ENCODE results near the gene TMEM151A. TPM values are rescaled to one million over a fixed set of nuclear protein-coding genes. Genes with fewer than 3 reads are reported as not detected.

Gene TMEM151A
- total and polyA plus RNA-seq, 5 experiments from 2014 or later, result 0.13 TPM; not detected in 4

- DNase-seq (peak in 2 of 10 donors; percentile 37 to 40), ATAC-seq (peak in 1 of 2 donors; percentile 13)
- peak overlapping the region in 8 of 10 donors; percentile 32 to 93 (median 78) for H3K27ac Mint-ChIP-seq
- H3K9me3 Mint-ChIP-seq, result no peaks in the 10 kb centered on the region
- H3K4me1 Mint-ChIP-seq, result peaks cover 12 to 58% (median 41%) of the 10 kb centered on the region in 4 donors
- peak overlapping the region; percentile 48 to 80 (median 66) for H3K4me3 Mint-ChIP-seq
- H3K36me3 Mint-ChIP-seq, result peaks cover under 1 to 29% (median 2%) of the 10 kb centered on the region in 3 donors
- POLR2A ChIA-PET, result interaction anchor here (0.6 to 11.2 kb wide), 4 partner anchors 9 to 963 kb away, joined by 3 to 102 read pairs (median 4); partner anchors contain the start of genes RAB1B and YIF1A
- H3K27me3 Mint-ChIP-seq, result peaks cover 0 to 3% (median 0%) of the 10 kb centered on the region in 5 donors
These were observed 13.2 kb upstream of the TMEM151A start for GRCh38 chr11:66278363-66279091.

- Mint-ChIP-seq H3K4me3 (peak overlapping the region; percentile 22 to 80 (median 60)), H3K27ac (peak overlapping the region in 8 of 10 donors; percentile 69 to 97 (median 78)), H3K27me3 (peaks cover 0 to 3% (median 0%) of the 10 kb centered on the region in 5 donors), H3K9me3 (no peaks in the 10 kb centered on the region), H3K4me1 (peaks cover 9 to 53% (median 41%) of the 10 kb centered on the region in 4 donors), H3K36me3 (peaks cover 0 to 23% (median 2%) of the 10 kb centered on the region in 3 donors)
- POLR2A ChIA-PET, result interaction anchor here (0.6 to 11.2 kb wide), 4 partner anchors 8 to 964 kb away, joined by 3 to 102 read pairs (median 4); partner anchors contain the start of genes RAB1B and YIF1A
- DNase-seq, result no peak
- ATAC-seq, result no peak
These were observed 12.5 kb upstream of the TMEM151A start for GRCh38 chr11:66279092-66279734.

GRCh38 chr11:66280428-66280827 is 11.3 kb upstream of the TMEM151A start:
- Mint-ChIP-seq H3K36me3 (peaks cover 0 to 14% (median 2%) of the 10 kb centered on the region in 3 donors), H3K4me1 (peaks cover 9 to 51% (median 43%) of the 10 kb centered on the region in 4 donors), H3K27me3 (peaks cover 0 to 3% (median 0%) of the 10 kb centered on the region in 5 donors), H3K4me3 (no peak overlapping the region), H3K27ac (peak overlapping the region in 3 of 10 donors; percentile 35 to 97 (median 95)), H3K9me3 (no peaks in the 10 kb centered on the region)
- POLR2A ChIA-PET, result interaction anchor here (1.1 to 11.2 kb wide), 2 partner anchors 12 to 37 kb away, joined by 4 to 102 read pairs; partner anchors contain the start of genes CD248 and RAB1B
- ATAC-seq (no peak), DNase-seq (no peak)

- H3K27me3 Mint-ChIP-seq, result peaks cover 0 to 3% (median 0%) of the 10 kb centered on the region in 5 donors
- peak overlapping the region; percentile 20 to 97 (median 86) for H3K27ac Mint-ChIP-seq
- DNase-seq, result no peak
- no peaks in the 10 kb centered on the region for H3K9me3 Mint-ChIP-seq
- POLR2A ChIA-PET, result interaction anchor here (0.9 to 11.2 kb wide), 3 partner anchors 13 to 36 kb away, joined by 3 to 102 read pairs (median 4); partner anchors contain the start of genes CD248 and RAB1B
- H3K4me3 Mint-ChIP-seq, result peak overlapping the region in 6 of 10 donors; percentile 13 to 69 (median 40)
- H3K36me3 Mint-ChIP-seq, result peaks cover 0 to 10% (median 2%) of the 10 kb centered on the region in 3 donors
- ATAC-seq, result no peak
- H3K4me1 Mint-ChIP-seq, result peaks cover 9 to 51% (median 46%) of the 10 kb centered on the region in 4 donors
These were observed 10.7 kb upstream of the TMEM151A start for GRCh38 chr11:66281001-66281400.

DNA sequence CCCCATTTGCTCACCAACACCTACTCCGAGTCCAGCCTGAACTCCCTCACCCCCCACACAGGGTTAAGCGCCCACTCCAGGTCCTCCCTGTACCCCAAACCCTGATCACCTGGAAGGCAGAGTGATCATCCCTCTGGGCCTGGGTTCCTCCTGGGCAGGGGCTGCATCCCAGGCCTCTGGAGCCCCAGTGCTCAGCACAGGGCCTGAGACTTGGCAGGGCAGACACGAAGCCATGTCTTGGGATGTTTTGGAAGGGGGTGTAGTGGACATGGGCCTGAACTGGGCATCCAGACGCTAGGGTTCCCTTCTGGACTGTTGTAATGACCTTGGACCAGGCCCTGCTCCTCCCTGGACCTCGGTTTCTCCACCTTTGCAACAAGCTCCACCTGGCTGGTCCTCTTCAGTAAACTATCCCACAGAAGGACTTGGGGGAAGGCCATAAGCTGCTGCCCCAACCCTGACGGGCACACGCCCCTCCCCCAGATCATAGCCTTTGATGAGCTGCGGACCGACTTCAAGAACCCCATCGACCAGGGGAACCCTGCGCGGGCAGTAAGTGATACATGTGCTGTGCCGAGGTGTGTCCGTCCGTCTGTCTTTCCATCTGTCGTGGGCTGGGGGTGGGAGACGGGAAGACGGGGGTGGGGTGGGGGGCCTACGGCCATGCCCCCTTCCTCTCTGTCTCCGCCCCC is 9.8 kb upstream of the TMEM151A start:
- Mint-ChIP-seq H3K4me3 (peak overlapping the region in 9 of 10 donors; percentile 15 to 78 (median 50)), H3K4me1 (peaks cover 8 to 53% (median 44%) of the 10 kb centered on the region in 4 donors), H3K36me3 (peaks cover 0 to 7% (median 0%) of the 10 kb centered on the region in 3 donors), H3K9me3 (no peaks in the 10 kb centered on the region), H3K27me3 (peaks cover 0 to 3% (median 0%) of the 10 kb centered on the region in 5 donors), H3K27ac (peak overlapping the region; percentile 35 to 97 (median 88))
- no peak for ATAC-seq
- POLR2A ChIA-PET, result interaction anchor here (0.8 to 11.2 kb wide), 7 partner anchors 10 to 192 kb away, joined by 3 to 102 read pairs (median 3); partner anchors contain the start of genes RAB1B and TMEM151A
- DNase-seq, result no peak

GRCh38 chr11:66282468-66283455 is 8.9 kb upstream of the TMEM151A start:
- H3K4me3 Mint-ChIP-seq, result peak overlapping the region in 9 of 10 donors; percentile 15 to 78 (median 56)

DNA sequence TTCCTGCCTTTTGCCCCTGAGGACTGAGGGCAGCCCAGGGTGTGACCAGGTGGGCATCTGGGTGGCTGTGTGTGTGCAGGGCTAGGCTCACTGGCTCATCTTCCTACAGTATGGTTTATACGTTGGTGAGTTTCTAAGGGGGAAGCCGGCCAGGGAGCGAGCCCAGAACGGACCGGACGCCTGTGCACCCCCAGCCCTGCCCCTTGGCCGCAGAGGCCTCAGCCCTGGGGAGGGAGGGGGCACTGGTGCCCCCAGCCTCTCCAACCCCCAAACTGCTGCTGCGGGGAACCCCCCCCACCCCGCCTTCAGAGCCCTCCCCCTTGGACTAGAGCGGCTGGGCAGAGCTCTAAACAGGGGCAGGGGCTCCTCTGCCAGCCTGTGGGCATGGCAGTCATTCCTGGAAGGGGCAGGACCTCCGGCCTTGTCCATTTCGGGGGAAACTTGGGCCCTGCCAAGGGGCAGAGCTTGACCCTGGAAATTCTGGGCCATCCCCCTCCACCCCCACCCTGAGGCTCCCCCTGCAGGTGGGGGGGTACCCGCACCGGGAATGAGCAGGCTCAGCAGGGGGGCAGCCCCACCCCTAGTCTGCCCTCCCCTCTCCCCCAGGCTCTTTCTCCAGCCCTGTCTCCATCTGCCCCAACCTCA is 8.1 kb upstream of the TMEM151A start:
- Mint-ChIP-seq H3K27ac (peak overlapping the region in 6 of 10 donors; percentile 20 to 97 (median 92)), H3K4me1 (peaks cover 9 to 58% (median 48%) of the 10 kb centered on the region in 4 donors), H3K9me3 (no peaks in the 10 kb centered on the region), H3K27me3 (peaks cover 0 to 3% (median 0%) of the 10 kb centered on the region in 5 donors), H3K36me3 (peaks cover 0 to 5% (median 0%) of the 10 kb centered on the region in 3 donors), H3K4me3 (peak overlapping the region in 2 of 10 donors; percentile 35 to 74)
- DNase-seq (no peak), ATAC-seq (no peak)
- POLR2A ChIA-PET, result interaction anchor here (0.5 to 11.2 kb wide), 7 partner anchors 16 to 64 kb away, joined by 3 to 102 read pairs (median 4); partner anchors contain the start of genes B4GAT1, BRMS1, CD248 and RAB1B

More at GRCh38 chr11:66282468-66283455, 8.9 kb upstream of the TMEM151A start:
- DNase-seq (peak; percentile 97 to 100 (median 100)), ATAC-seq (peak; percentile 74 to 84)
- POLR2A ChIA-PET, result interaction anchor here (0.6 to 11.2 kb wide), 7 partner anchors 9 to 193 kb away, joined by 3 to 102 read pairs (median 3); partner anchors contain the start of genes RAB1B and TMEM151A
- Mint-ChIP-seq H3K27ac (peak overlapping the region; percentile 35 to 97 (median 87)), H3K27me3 (peaks cover 0 to 3% (median 0%) of the 10 kb centered on the region in 5 donors), H3K36me3 (peaks cover 0 to 5% (median 0%) of the 10 kb centered on the region in 3 donors), H3K9me3 (no peaks in the 10 kb centered on the region), H3K4me1 (peaks cover 7 to 52% (median 43%) of the 10 kb centered on the region in 4 donors)

GRCh38 chr11:66284526-66285078 is 7.1 kb upstream of the TMEM151A start:
- H3K4me1 Mint-ChIP-seq, result peaks cover 10 to 56% (median 46%) of the 10 kb centered on the region in 4 donors
- ATAC-seq, result no peak
- peaks cover 0 to 6% (median 0%) of the 10 kb centered on the region in 5 donors for H3K27me3 Mint-ChIP-seq
- peaks cover 0 to 5% (median 0%) of the 10 kb centered on the region in 3 donors for H3K36me3 Mint-ChIP-seq
- DNase-seq, result no peak
- peak overlapping the region in 1 of 10 donors; percentile 24 for H3K4me3 Mint-ChIP-seq
- POLR2A ChIA-PET, result interaction anchor here (0.5 to 11.2 kb wide), 5 partner anchors 17 to 60 kb away, joined by 3 to 102 read pairs (median 4); partner anchors contain the start of genes BRMS1 and RAB1B
- peak overlapping the region in 2 of 10 donors; percentile 22 to 33 for H3K27ac Mint-ChIP-seq
- no peaks in the 10 kb centered on the region for H3K9me3 Mint-ChIP-seq

DNA sequence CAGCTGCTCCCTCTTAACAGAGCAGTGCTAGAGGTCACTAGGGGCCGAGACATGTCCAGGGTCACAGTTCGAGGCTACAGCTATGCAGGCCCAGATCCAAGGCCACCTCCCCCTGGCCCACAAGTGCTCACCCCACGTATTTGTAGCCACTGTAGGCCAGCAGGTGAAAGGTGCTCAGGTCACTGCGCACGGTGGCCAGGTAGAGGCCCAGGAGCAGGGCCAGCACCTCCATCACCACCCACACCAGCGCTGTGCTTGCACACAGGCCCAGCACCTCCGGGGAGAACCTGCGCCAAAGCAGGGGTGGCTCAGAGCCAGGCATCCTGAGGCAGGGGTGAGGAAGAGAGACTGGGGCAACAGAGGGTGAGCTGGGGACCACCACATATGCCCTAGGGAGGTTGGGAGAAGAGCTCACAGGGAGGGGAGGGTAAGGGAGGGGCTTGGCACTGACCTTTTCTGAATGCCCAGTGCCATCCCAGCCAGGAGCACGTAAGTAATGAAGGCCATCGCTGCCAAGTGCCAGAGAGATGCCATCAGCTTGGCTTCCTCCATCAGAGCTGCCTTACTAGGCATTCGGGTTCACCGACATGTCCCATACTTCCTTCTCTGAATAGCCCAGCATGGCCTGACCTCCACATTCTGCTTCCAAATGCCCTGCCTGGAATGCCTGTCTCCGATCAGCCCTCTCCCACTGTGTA is 6.3 kb upstream of the TMEM151A start:
- Mint-ChIP-seq H3K36me3 (peaks cover 0 to 5% (median 0%) of the 10 kb centered on the region in 3 donors), H3K27ac (peak overlapping the region in 4 of 10 donors; percentile 24 to 86 (median 56)), H3K27me3 (peaks cover 0 to 6% (median 0%) of the 10 kb centered on the region in 5 donors), H3K9me3 (no peaks in the 10 kb centered on the region), H3K4me1 (peaks cover 16 to 62% (median 52%) of the 10 kb centered on the region in 4 donors), H3K4me3 (peak overlapping the region in 1 of 10 donors; percentile 30)
- POLR2A ChIA-PET, result interaction anchor here (0.5 to 11.2 kb wide), 5 partner anchors 17 to 49 kb away, joined by 3 to 102 read pairs (median 4); partner anchors contain the start of gene RAB1B
- DNase-seq (no peak), ATAC-seq (no peak)
